SK-N-MC (cell line): ENCODE data around the gene NDUFC2.

Experiments used
- DNase-seq: peaks from one replicate; pipeline ENCODE4 v3.0.0-alpha.2; 2011; ENCODE audit warnings: low read depth, low spot score
- H3K27ac ChIP-seq: fragments of 200-600 bp; sonication (generic); 2 replicates; pipeline ENCODE4 v1.5.1; 2016; ENCODE audit warnings: mixed run types
- H3K36me3 ChIP-seq: fragments of 200-600 bp; sonication (generic); 2 replicates; pipeline ENCODE4 v1.6.1; 2017; ENCODE audit warnings: antibody characterized with exemption, low read length, mixed read lengths; ENCODE audit not compliant: insufficient read depth
- H3K4me3 ChIP-seq: fragments of 200-600 bp; sonication (generic); 2 replicates; pipeline ENCODE4 v1.5.1; 2016
- H3K9ac ChIP-seq: fragments of 200-600 bp; sonication (generic); 2 replicates; pipeline ENCODE4 v1.8.0; 2017; ENCODE audit warnings: mixed run types, mixed read lengths; ENCODE audit not compliant: insufficient read length
- H3K9me3 ChIP-seq: fragments of 200-600 bp; sonication (generic); 2 replicates; pipeline ENCODE4 v1.6.1; 2017; ENCODE audit warnings: low read depth, mild to moderate bottlenecking, antibody characterized with exemption, low read length, moderate library complexity, mixed read lengths
- EZH2 ChIP-seq: fragments of 200-600 bp; sonication (generic); IDR thresholded peaks from one replicate; pipeline ENCODE4 v1.6.1; 2017; ENCODE audit warnings: antibody characterized with exemption
- FOXP2 ChIP-seq: optimal IDR thresholded peaks from 2 replicates; pipeline ENCODE3; 2011; ENCODE audit warnings: mild to moderate bottlenecking, moderate library complexity; ENCODE audit not compliant: insufficient read depth; ENCODE audit errors: extremely low read length, control extremely low read depth
- POLR2AphosphoS5 ChIP-seq: IDR thresholded peaks from 2 replicates; pipeline ENCODE4 v1.6.1; 2012; ENCODE audit warnings: mild to moderate bottlenecking, low read depth, low read length, borderline replicate concordance

NDUFC2 gene

GRCh38 chr11:78079232-78080083 lies at the start of gene NDUFC2:
Gene NDUFC2 (minus strand): TSS chr11:78079862. CDS start chr11:78079744, 118 bp downstream.
- DNase-seq: no peak
- Histone ChIP-seq H3K36me3 (peaks cover 24% of the 10 kb centered on the region), H3K27ac (peak within 1 kb of the TSS; percentile 48), H3K4me3 (peak within 1 kb of the TSS; percentile 96), H3K9me3 (no peaks in the 10 kb centered on the region), H3K9ac (peak within 1 kb of the TSS; percentile 93)
- peak; percentile 92 for TF ChIP-seq POLR2AphosphoS5
- TF ChIP-seq EZH2: no peak

- no peak overlapping the region for H3K27ac ChIP-seq
- DNase-seq: no peak
- H3K4me3 ChIP-seq: no peak overlapping the region
These were observed 47.7 kb upstream of the NDUFC2 start for GRCh38 chr11:78127403-78127802.

GRCh38 chr11:78112582-78113275 lies 33.1 kb upstream of the NDUFC2 start:
- TF ChIP-seq FOXP2: no peak
- TF ChIP-seq EZH2: no peak
- no peak overlapping the region for H3K4me3 ChIP-seq
- peaks cover 46% of the 10 kb centered on the region for H3K36me3 ChIP-seq
- H3K9me3 ChIP-seq: no peaks in the 10 kb centered on the region
- no peak for DNase-seq
- no peak overlapping the region for H3K27ac ChIP-seq
- H3K9ac ChIP-seq: no peak overlapping the region

More at GRCh38 chr11:78127403-78127802, 47.7 kb upstream of the NDUFC2 start:
- H3K9ac ChIP-seq: no peak overlapping the region
- H3K36me3 ChIP-seq: peaks cover 14% of the 10 kb centered on the region
- H3K9me3 ChIP-seq: no peaks in the 10 kb centered on the region
- TF ChIP-seq POLR2AphosphoS5 (no peak), EZH2 (no peak), FOXP2 (no peak)

GRCh38 chr11:78111298-78111697 lies 31.6 kb upstream of the NDUFC2 start:
- H3K9me3 ChIP-seq: no peaks in the 10 kb centered on the region
- DNase-seq: no peak
- H3K27ac ChIP-seq: no peak overlapping the region
- TF ChIP-seq FOXP2 (no peak), POLR2AphosphoS5 (no peak), EZH2 (no peak)
- H3K9ac ChIP-seq: no peak overlapping the region
- no peak overlapping the region for H3K4me3 ChIP-seq
- peaks cover 42% of the 10 kb centered on the region for H3K36me3 ChIP-seq

GRCh38 chr11:78110830-78111229 lies 31.2 kb upstream of the NDUFC2 start:
- Histone ChIP-seq H3K9ac (no peak overlapping the region), H3K9me3 (no peaks in the 10 kb centered on the region), H3K4me3 (no peak overlapping the region), H3K27ac (no peak overlapping the region), H3K36me3 (peaks cover 42% of the 10 kb centered on the region)
- DNase-seq: no peak
- no peak for TF ChIP-seq EZH2
- TF ChIP-seq FOXP2: no peak
- no peak for TF ChIP-seq POLR2AphosphoS5

- H3K9me3 ChIP-seq: no peaks in the 10 kb centered on the region
- TF ChIP-seq POLR2AphosphoS5: no peak
- no peak for TF ChIP-seq EZH2
- no peak for TF ChIP-seq FOXP2
- no peak overlapping the region for H3K27ac ChIP-seq
- no peak overlapping the region for H3K4me3 ChIP-seq
- no peak overlapping the region for H3K9ac ChIP-seq
- DNase-seq: no peak
- H3K36me3 ChIP-seq: peaks cover 42% of the 10 kb centered on the region
These were observed 30.7 kb upstream of the NDUFC2 start for GRCh38 chr11:78110351-78110750.

- H3K36me3 ChIP-seq: peaks cover 43% of the 10 kb centered on the region
- no peak overlapping the region for H3K9ac ChIP-seq
- 0 out of 2 replicates have a peak overlapping the region, but pooled peaks have one; percentile 35 for H3K27ac ChIP-seq
- H3K9me3 ChIP-seq: no peaks in the 10 kb centered on the region
- TF ChIP-seq POLR2AphosphoS5 (no peak), EZH2 (no peak), FOXP2 (no peak)
- no peak for DNase-seq
- no peak overlapping the region for H3K4me3 ChIP-seq
These were observed 29.7 kb upstream of the NDUFC2 start for GRCh38 chr11:78109081-78110015.
